Measurements from ENCODE around the gene CLSTN3. TPM values are rescaled to one million over a fixed set of nuclear protein-coding genes. Genes with fewer than 3 reads are reported as not detected.
A peak's percentile ranks its signal among the peaks of the same experiment; 100 is the strongest.

CLSTN3 gene
- total and polyA plus RNA-seq, 2 donors (not counting 1 experiment from before 2014, with no cell fraction given): 11.9 to 23.5 TPM

GRCh38 chr12:7161811-7162210, 31.6 kb downstream of the CLSTN3 start:
- no peak for TF ChIP-seq EZH2 (IDR thresholded peaks at IDR 0.05; ENCODE audit: low read length, missing control alignments)
- no peak for TF ChIP-seq CTCF (conservative IDR thresholded peaks at IDR 0.05 in 1 of 2, IDR thresholded peaks at IDR 0.05 in 1 of 2; ENCODE audit: low read depth in 1 of 2, low read length in 2 of 2)
- DNase-seq (ENCODE audit: low read depth in 2 of 2): peak in 1 of 2 donors; percentile 12
- Histone ChIP-seq H3K27ac (ENCODE audit: insufficient read depth, low read length) (no peak overlapping the region), H3K4me3 (replicated peaks in 1 of 4; ENCODE audit: control extremely low read depth in 1 of 4, insufficient read depth in 1 of 4, low read depth in 3 of 4, low read length in 4 of 4) (no peak overlapping the region), H3K36me3 (ENCODE audit: control insufficient read depth, insufficient read depth, low read length) (no peaks in the 10 kb centered on the region), H3K4me1 (ENCODE audit: control insufficient read depth, extremely low read depth, insufficient read depth, low read length) (no peaks in the 10 kb centered on the region), H3K27me3 (ENCODE audit: control insufficient read depth, insufficient read depth, low read length) (peaks cover 6% of the 10 kb centered on the region), H4K20me1 (ENCODE audit: control insufficient read depth, extremely low read depth, insufficient read depth, low read length) (no peaks in the 10 kb centered on the region), H2AFZ (ENCODE audit: low read length) (no peak overlapping the region), H3K79me2 (ENCODE audit: control insufficient read depth, insufficient read depth, low read length) (no peaks in the 10 kb centered on the region), H3K4me2 (ENCODE audit: extremely low read depth, insufficient read depth, low read length) (no peak overlapping the region), H3K9me3 (ENCODE audit: control insufficient read depth, insufficient read depth, low read depth, low read length) (no peaks in the 10 kb centered on the region), H3K9ac (ENCODE audit: insufficient read depth, low read length) (no peak overlapping the region)

DNA sequence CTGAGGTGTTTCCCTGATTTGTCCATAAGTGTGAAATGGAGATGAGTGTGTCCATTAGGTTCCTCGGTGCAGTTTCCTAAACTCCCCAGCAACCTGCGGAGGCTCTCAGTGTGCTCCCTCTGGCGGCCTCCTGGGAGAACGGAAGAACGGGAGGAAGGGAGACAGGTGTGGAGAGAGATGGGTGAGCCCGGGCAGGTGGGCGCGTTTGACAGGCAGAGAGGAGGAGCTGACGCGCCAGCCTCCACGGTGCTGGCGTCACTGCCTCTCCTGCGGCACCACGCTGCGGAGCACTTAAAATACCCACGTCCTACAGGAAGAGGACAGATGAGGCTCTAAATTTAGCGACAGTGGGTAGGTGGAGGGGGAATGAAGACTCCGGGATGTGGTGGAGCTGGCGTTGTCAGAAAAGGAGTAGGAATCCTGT, 32.5 kb downstream of the CLSTN3 start:
- Histone ChIP-seq H3K4me2 (ENCODE audit: extremely low read depth, insufficient read depth, low read length) (no peak overlapping the region), H3K9ac (ENCODE audit: insufficient read depth, low read length) (no peak overlapping the region), H3K36me3 (ENCODE audit: control insufficient read depth, insufficient read depth, low read length) (no peaks in the 10 kb centered on the region), H3K9me3 (ENCODE audit: control insufficient read depth, insufficient read depth, low read depth, low read length) (no peaks in the 10 kb centered on the region), H4K20me1 (ENCODE audit: control insufficient read depth, extremely low read depth, insufficient read depth, low read length) (no peaks in the 10 kb centered on the region), H3K4me1 (ENCODE audit: control insufficient read depth, extremely low read depth, insufficient read depth, low read length) (no peaks in the 10 kb centered on the region), H3K27ac (ENCODE audit: insufficient read depth, low read length) (no peak overlapping the region), H3K27me3 (ENCODE audit: control insufficient read depth, insufficient read depth, low read length) (peaks cover 6% of the 10 kb centered on the region), H3K79me2 (ENCODE audit: control insufficient read depth, insufficient read depth, low read length) (no peaks in the 10 kb centered on the region), H3K4me3 (replicated peaks in 1 of 4; ENCODE audit: control extremely low read depth in 1 of 4, insufficient read depth in 1 of 4, low read depth in 3 of 4, low read length in 4 of 4) (no peak overlapping the region), H2AFZ (ENCODE audit: low read length) (no peak overlapping the region)
- TF ChIP-seq CTCF (conservative IDR thresholded peaks at IDR 0.05 in 1 of 2, IDR thresholded peaks at IDR 0.05 in 1 of 2; ENCODE audit: low read depth in 1 of 2, low read length in 2 of 2): peak; percentile 35 to 42
- no peak for TF ChIP-seq EZH2 (IDR thresholded peaks at IDR 0.05; ENCODE audit: low read length, missing control alignments)
- DNase-seq (ENCODE audit: low read depth in 2 of 2): peak in 1 of 2 donors; percentile 3

DNA sequence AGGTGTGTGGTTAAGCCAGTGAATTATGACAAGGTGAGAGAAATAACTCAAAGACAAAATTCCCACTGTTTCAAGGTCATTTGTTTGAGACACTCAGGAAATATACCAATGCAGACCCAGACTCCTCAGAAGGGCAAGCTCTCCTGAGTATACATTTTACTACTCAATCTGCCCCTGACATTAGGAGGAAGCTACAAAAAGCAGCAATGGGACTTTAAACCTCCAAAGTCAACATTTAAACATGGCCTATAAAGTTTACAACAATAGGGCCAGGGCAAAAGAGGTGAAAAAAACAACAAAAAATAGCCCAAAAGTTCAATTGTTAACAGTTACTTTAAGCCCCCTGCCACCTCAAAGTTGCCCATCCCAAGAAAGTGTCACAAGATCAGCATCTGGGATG, 39.8 kb downstream of the CLSTN3 start:
- Histone ChIP-seq H3K4me1 (ENCODE audit: control insufficient read depth, extremely low read depth, insufficient read depth, low read length) (no peaks in the 10 kb centered on the region), H3K4me3 (replicated peaks in 1 of 4; ENCODE audit: control extremely low read depth in 1 of 4, insufficient read depth in 1 of 4, low read depth in 3 of 4, low read length in 4 of 4) (no peak overlapping the region), H3K4me2 (ENCODE audit: extremely low read depth, insufficient read depth, low read length) (no peak overlapping the region), H3K9me3 (ENCODE audit: control insufficient read depth, insufficient read depth, low read depth, low read length) (no peaks in the 10 kb centered on the region), H2AFZ (ENCODE audit: low read length) (no peak overlapping the region), H3K27me3 (ENCODE audit: control insufficient read depth, insufficient read depth, low read length) (no peaks in the 10 kb centered on the region), H4K20me1 (ENCODE audit: control insufficient read depth, extremely low read depth, insufficient read depth, low read length) (no peaks in the 10 kb centered on the region), H3K36me3 (ENCODE audit: control insufficient read depth, insufficient read depth, low read length) (no peaks in the 10 kb centered on the region), H3K79me2 (ENCODE audit: control insufficient read depth, insufficient read depth, low read length) (no peaks in the 10 kb centered on the region), H3K9ac (ENCODE audit: insufficient read depth, low read length) (no peak overlapping the region), H3K27ac (ENCODE audit: insufficient read depth, low read length) (no peak overlapping the region)
- TF ChIP-seq EZH2 (IDR thresholded peaks at IDR 0.05; ENCODE audit: low read length, missing control alignments) (no peak), CTCF (conservative IDR thresholded peaks at IDR 0.05 in 1 of 2, IDR thresholded peaks at IDR 0.05 in 1 of 2; ENCODE audit: low read depth in 1 of 2, low read length in 2 of 2) (no peak)
- no peak for DNase-seq (ENCODE audit: low read depth in 2 of 2)
